GM21390 (cell line): ENCODE data around the gene SETBP1.

Experiments used
- ATAC-seq: cut with Tn5 transposase; IDR thresholded peaks from one replicate; pipeline ENCODE4 v1.9.1; 2021; ENCODE audit not compliant: unreplicated experiment

The SETBP1 gene

GRCh38 chr18:45056926-45057325, 376.2 kb downstream of the SETBP1 start:
- ATAC-seq: no peak

- ATAC-seq: no peak
These were observed 377.4 kb downstream of the SETBP1 start for GRCh38 chr18:45057955-45058600.

- ATAC-seq: no peak
These were observed 379.0 kb downstream of the SETBP1 start for GRCh38 chr18:45059695-45060094.

- ATAC-seq: no peak
These were observed 379.4 kb downstream of the SETBP1 start for GRCh38 chr18:45060102-45060501.

- no peak for ATAC-seq
These were observed 380.7 kb downstream of the SETBP1 start for GRCh38 chr18:45061359-45061758.

- ATAC-seq: no peak
These were observed 382.8 kb downstream of the SETBP1 start for GRCh38 chr18:45063246-45064038.

- ATAC-seq: no peak
These were observed 385.5 kb downstream of the SETBP1 start for GRCh38 chr18:45066210-45066609.

- ATAC-seq: no peak
These were observed 386.2 kb downstream of the SETBP1 start for GRCh38 chr18:45066886-45067285.

GRCh38 chr18:45068400-45069094, 387.9 kb downstream of the SETBP1 start:
- ATAC-seq: no peak

- no peak for ATAC-seq
These were observed 388.9 kb downstream of the SETBP1 start for GRCh38 chr18:45069546-45069945.

- no peak for ATAC-seq
These were observed 391.3 kb downstream of the SETBP1 start for GRCh38 chr18:45071956-45072355.

- ATAC-seq: no peak
These were observed 392.9 kb downstream of the SETBP1 start for GRCh38 chr18:45073556-45073955.

GRCh38 chr18:45081566-45082181, 401.0 kb downstream of the SETBP1 start:
- ATAC-seq: no peak

- no peak for ATAC-seq
These were observed 402.7 kb downstream of the SETBP1 start for GRCh38 chr18:45083226-45083855.

GRCh38 chr18:45084206-45084605, 403.5 kb downstream of the SETBP1 start:
- ATAC-seq: no peak

- no peak for ATAC-seq
These were observed 405.4 kb downstream of the SETBP1 start for GRCh38 chr18:45085916-45086624.

- ATAC-seq: no peak
These were observed 406.1 kb downstream of the SETBP1 start for GRCh38 chr18:45086777-45087176.

- ATAC-seq: no peak
These were observed 409.9 kb downstream of the SETBP1 start for GRCh38 chr18:45090526-45091140.

GRCh38 chr18:45100321-45101105, 419.8 kb downstream of the SETBP1 start:
- no peak for ATAC-seq
